GM12865 (cell line): Measurements from ENCODE around the gene RBM24.

Experiments used
- DNase-seq: peaks from one replicate; pipeline ENCODE4 v3.0.0; 2010; ENCODE audit warnings: low read depth
- H3K4me3 ChIP-seq: 2 replicates; pipeline ENCODE4 v1.5.1; 2011; ENCODE audit warnings: mild to moderate bottlenecking, low read depth, low read length, control low read depth
- TF ChIP-seq, protein P1 (sequence below): IDR thresholded peaks from 2 replicates; pipeline ENCODE4 v1.5.1; 2011; ENCODE audit warnings: low read length, control low read depth, low read depth, inconsistent platforms; ENCODE audit not compliant: insufficient read depth; ENCODE audit errors: missing control alignments

Gene RBM24

DNA sequence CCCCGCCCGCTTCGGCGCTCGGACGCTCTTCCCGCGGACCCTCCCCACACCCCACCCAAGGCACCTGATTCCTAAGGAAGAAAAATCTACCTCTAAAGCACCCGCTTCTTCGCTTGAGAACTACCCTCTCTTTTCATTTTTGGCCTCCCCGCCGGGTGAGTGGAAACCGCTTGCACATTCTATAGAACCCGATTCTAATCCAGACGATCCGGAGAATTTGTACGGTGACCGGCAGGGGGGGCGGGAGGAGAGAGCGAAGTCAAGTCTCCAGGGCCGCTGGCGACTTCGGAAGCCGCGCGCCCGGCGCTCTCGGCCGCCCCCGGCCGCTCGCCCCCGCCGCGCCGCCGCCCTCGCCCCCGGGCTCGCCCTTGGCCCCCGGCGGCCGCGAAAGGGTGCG is at the start of gene RBM24:
RBM24 (plus strand) TSS at position 262 of the 397 bp plus-strand sequence. CDS start 221 bp downstream, outside the sequence.
- no peak within 1 kb of the TSS for H3K4me3 ChIP-seq
- TF ChIP-seq, protein P1, sequence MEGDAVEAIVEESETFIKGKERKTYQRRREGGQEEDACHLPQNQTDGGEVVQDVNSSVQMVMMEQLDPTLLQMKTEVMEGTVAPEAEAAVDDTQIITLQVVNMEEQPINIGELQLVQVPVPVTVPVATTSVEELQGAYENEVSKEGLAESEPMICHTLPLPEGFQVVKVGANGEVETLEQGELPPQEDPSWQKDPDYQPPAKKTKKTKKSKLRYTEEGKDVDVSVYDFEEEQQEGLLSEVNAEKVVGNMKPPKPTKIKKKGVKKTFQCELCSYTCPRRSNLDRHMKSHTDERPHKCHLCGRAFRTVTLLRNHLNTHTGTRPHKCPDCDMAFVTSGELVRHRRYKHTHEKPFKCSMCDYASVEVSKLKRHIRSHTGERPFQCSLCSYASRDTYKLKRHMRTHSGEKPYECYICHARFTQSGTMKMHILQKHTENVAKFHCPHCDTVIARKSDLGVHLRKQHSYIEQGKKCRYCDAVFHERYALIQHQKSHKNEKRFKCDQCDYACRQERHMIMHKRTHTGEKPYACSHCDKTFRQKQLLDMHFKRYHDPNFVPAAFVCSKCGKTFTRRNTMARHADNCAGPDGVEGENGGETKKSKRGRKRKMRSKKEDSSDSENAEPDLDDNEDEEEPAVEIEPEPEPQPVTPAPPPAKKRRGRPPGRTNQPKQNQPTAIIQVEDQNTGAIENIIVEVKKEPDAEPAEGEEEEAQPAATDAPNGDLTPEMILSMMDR = no peak
- DNase-seq = no peak

DNA sequence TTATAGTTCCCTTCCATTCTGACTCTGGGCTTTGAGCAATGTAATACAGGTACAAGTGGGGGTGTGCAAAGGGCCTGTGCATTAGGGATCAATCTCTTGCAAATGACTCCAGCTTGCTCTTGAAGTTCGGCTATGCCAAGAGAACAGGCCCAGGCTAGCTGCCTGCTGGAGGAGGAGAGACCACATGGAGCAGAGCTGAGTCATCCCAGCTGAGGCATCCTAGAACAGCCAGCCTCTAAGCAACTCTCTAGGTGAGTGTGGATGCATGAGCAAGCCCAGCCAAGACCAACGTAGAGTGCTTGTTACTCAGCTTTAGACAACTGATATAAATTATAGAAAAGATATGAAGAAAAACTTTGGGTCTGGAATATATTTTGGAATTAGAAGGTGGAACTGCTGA is 47.6 kb upstream of the RBM24 start:
- no peak for DNase-seq
- H3K4me3 ChIP-seq = no peak overlapping the region
- TF ChIP-seq, protein P1 = no peak

DNA sequence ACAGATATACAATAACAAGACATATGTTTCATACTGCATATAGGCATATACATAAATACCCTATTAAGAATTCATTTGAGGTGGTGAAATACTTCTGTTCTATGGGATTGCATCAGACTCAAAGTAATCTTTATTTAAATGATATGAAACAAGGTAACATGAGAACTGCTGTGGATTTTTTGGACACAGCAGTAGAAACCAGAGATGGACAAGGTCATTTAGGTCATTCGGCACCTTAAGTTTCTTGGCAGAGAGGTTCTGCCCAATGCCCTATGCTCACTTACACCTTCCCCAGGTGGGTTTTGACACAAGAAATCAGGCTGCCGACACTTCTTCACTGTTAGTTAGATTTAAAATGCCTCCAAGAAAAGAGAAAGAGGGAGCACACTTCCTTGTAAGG is 43.9 kb upstream of the RBM24 start:
- no peak overlapping the region for H3K4me3 ChIP-seq
- DNase-seq = no peak
- TF ChIP-seq, protein P1 = no peak

DNA sequence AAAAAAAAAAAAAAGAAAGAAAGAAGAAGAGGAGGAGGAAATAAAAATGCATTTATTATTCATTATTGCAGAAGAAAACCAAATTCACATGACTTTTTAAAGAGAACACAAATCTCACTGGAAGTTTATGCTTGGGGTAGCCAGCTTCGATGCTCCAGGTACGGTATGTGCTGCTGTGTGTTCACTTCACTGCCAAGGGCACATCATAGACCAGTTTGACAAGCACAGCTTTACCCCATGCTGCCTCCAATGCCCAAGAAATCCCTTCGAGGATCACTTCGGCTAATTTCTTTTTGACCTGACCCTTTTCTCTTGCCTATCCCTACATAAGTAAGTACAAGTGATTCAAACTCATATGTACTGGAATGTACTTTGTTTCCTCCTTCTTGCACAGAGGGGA is 41.9 kb upstream of the RBM24 start:
- DNase-seq = no peak
- TF ChIP-seq, protein P1 = no peak
- no peak overlapping the region for H3K4me3 ChIP-seq

DNA sequence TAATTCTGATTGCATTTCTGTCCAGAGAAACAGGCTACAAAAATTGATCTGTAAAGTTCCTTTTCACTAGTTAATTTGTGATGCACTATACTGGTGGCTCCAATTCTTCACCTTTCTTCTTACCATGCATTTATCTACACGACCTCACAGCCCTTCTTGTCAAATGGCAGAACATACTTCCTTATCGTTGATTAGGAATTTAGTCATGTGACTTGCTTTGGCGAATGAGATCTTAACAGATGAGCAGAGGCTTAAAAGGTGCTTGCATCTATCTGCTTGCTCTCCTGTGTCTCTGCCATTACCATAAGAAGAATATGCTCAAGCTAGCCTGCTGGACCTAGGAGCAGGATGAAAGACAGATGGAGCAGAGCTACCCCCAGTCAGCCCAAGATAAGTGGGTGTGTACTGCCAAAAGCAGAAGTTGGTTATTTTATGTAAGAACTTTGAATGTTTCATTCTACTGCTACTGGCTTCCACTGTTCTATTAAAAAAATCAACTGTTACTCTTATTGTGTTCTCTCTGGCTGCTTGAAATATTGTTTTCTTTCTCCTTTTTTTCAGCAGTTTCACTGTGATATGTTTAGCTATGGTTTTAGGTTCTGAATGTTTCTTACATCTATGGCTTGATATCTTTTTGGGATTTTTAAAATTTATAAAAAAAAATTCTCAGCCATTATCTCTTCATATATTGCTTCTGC is 40.2 kb upstream of the RBM24 start:
- TF ChIP-seq, protein P1 = no peak
- no peak overlapping the region for H3K4me3 ChIP-seq
- DNase-seq = no peak

DNA sequence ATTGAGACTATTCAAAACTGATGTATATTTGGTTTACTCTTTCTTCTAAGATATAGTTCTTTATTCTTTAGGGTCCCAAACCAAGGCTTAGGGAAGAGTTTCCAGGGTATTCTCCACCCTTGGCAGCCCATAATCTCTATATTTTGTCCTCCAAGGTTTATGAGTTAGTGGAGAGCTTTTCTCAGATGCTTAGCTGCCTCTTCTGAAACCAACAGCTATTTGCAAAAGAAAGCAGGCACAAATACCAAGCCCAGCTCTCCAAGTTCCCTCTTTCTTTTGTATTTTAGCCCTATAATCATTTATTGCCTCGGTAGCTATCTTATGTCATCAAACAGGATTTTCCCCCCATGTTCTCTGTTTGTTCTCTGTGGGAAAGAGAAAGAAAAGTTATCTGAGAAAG is 39.1 kb upstream of the RBM24 start:
- TF ChIP-seq, protein P1 = no peak
- no peak overlapping the region for H3K4me3 ChIP-seq
- no peak for DNase-seq

DNA sequence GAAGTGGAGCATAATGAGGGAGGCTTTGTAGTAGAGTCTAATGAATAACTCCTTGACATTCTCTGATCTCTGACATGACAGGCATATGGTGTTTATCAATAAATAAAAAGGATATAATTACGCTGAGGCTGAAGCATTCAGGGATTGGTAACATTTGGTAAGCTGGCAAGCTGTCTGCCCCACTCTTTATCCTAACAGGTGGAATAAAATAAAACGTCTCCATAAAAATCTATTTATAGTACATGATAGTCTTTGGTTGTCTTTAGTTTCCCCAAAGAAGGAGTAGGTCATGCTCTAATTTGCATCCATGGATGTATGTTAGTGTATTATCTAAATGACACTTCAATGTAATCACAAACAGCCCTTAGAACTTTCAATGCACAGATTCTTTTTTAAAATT is 30.9 kb upstream of the RBM24 start:
- TF ChIP-seq, protein P1 = no peak

More for the DNA sequence above, 30.9 kb upstream of the RBM24 start:
- H3K4me3 ChIP-seq = no peak overlapping the region
- DNase-seq = no peak
